T1000 (cell line): ENCODE data around the gene DECR2.
"Not testable (repeated sequence)": the region's sequence is repeated elsewhere in the genome, so short reads cannot be mapped to it uniquely, and the experiment has no call there.

Experiments
- DNase-seq: peaks from one replicate; lab custom pipeline; 2025; ENCODE audit warnings: mixed read lengths; lab: John Stamatoyannopoulos, UW

The DECR2 gene

GRCh38 chr16:401468-402348 lies at the start of gene DECR2:
Gene DECR2 (plus strand): TSS chr16:401885. CDS start chr16:401964, 79 bp downstream.
- peak; percentile 96 for DNase-seq

DNA sequence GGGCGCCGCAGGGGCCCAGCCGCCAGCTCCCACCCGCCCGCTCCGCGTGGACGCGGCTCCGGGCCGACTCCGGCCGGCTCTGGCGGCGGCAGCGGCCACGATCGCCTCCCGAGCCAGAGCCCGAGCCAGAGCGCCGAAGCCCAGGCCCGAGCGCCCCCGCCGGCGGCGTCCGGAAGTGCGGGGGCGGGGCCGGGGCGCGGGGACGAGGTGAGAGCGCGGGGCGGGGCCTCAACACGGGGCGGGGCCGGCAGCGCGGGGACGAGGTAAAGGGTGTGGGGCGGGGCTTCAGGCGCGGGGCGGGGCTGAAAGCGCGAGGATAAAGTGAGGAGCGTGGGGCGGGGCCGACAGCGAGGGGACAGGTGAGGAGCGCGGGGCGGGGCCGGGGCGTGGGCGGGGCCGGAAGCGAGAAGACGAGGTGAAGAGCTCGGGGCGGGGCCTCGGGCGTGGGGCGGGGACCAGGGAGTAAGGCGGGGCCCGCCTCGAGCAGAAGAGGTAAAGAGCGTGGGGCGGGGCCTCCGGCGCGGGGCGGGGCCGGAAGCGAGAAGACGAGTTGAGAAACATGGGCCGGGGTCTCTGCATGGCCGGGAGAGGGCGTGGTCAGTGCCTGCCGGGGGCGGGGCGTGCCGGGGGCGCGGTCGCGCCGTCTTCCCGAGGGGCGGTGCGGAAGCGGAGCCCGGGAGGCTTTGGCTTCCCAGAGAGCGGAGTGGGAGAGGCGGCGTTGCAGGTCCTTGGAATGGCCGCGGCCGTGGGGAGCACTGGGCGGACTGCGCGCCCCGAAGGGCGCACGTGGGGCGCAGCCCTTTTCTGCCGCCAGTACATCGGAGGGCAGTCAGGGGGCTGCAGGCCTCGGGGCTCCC lies 48.9 kb upstream of the DECR2 start, which contains the start of gene AXIN1:
AXIN1 (minus strand) TSS at position 177 of the 857 bp plus-strand sequence. CDS start 5,698 bp downstream, outside the sequence.
- DNase-seq = peak; percentile 97

- DNase-seq = no peak
Observed at GRCh38 chr16:353404-354290, 48.0 kb upstream of the DECR2 start.

DNA sequence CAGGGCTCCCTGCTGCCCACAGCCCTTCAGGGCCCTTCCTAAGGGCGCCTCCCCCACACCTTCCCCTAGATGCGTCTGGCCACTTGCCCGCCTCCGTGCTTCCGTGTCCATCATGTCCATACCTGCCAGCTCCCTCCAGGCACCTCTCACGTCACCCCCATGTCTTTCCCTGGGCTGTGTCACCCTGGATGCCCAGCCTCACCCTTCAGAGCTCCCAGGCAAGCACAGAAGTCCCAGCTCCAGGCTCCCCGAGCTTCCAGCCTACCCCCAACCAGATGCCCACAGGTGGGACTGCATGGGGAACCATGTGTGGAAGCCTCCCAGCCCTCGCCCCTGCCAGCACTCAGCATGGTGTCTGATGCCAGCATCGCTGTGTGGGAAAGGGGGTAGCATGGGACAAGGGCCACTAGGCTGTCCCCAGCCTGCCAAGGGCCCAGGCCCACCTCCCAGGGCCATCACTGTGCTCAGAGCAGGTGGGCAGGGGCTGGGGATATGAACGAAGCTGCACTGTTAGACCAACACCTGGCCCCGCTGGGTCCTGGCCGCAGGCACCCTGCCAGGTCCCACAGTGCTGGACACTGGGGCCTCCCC lies 47.3 kb upstream of the DECR2 start:
- no peak for DNase-seq

- DNase-seq = no peak
Observed at GRCh38 chr16:354971-355461, 46.7 kb upstream of the DECR2 start.

- DNase-seq = no peak
Observed at GRCh38 chr16:356741-357140, 44.9 kb upstream of the DECR2 start.

DNA sequence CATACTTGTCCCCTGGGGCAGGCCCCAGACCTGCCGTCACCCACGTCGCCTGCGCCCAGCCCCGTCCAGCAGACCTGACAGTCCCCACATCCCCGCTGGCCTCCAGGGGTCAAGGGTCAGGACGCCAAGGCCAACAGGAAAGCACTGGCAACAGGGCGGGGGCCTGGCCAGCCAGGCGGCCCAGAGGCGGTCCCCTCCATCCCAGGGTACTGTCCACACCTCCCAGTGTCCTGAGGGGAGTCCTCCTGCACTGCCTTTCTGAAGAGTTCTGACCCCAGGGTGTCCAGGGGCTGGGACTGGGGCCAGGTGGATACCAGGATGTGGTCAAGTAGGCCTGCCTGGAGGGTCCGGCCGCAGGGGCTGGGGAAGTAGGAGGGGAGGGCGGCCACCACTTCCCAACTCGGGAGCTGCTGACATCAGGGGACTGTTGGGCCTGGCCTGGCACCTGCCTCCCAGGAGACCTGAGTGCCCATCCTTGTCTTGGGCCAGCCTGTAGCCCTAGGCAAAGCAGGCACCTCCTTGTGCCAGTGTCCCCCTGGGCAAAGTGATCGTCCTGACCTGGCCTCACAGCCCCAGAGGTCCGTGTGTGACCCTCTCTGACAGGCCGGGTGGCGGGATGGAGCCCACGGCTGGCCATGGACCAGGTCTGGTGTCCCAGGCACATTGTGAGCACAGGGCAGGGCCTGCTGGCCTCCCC lies 42.5 kb upstream of the DECR2 start:
- DNase-seq = no peak

GRCh38 chr16:359871-360697 lies 41.6 kb upstream of the DECR2 start:
- DNase-seq = no peak

DNA sequence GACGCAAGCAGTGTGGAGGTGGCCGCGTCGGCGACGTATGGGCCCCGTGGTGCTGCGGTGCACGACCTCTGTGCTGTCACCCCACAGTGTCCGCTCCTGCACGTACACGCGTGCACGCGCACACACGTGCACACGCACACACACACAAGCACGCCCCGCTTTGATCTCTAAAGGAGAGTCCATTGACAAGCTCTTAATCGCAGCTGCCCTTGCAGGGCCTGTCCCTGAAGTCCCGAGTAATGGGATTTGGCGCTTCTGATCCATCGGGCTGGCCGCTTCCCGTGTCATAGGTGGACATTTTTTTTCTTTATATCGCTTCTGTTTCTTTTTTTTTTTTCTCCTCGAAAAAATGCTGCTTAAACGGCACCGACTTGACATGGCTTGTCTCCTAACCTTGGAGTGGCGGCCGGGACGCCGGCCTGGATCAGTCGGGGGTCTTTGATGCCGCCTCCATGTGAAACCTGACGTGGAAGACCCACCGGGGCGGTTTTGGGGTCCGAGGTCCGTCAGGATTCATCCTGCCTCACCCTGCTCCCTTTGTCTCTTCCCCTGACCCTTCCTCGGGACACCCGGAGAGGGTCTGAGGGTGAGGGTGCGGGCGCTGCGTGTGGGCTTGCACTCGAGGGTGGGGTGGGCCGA lies 40.9 kb upstream of the DECR2 start:
- no peak for DNase-seq

- no peak for DNase-seq
Observed at GRCh38 chr16:361341-361871, 40.3 kb upstream of the DECR2 start.

- peak; percentile 36 for DNase-seq
Observed at GRCh38 chr16:361872-362701, 39.6 kb upstream of the DECR2 start.

- not testable (repeated sequence) for DNase-seq
Observed at GRCh38 chr16:362702-362999, 39.0 kb upstream of the DECR2 start.

GRCh38 chr16:363110-363765 lies 38.4 kb upstream of the DECR2 start:
- no peak for DNase-seq

GRCh38 chr16:363766-364490 lies 37.8 kb upstream of the DECR2 start:
- DNase-seq = no peak

DNA sequence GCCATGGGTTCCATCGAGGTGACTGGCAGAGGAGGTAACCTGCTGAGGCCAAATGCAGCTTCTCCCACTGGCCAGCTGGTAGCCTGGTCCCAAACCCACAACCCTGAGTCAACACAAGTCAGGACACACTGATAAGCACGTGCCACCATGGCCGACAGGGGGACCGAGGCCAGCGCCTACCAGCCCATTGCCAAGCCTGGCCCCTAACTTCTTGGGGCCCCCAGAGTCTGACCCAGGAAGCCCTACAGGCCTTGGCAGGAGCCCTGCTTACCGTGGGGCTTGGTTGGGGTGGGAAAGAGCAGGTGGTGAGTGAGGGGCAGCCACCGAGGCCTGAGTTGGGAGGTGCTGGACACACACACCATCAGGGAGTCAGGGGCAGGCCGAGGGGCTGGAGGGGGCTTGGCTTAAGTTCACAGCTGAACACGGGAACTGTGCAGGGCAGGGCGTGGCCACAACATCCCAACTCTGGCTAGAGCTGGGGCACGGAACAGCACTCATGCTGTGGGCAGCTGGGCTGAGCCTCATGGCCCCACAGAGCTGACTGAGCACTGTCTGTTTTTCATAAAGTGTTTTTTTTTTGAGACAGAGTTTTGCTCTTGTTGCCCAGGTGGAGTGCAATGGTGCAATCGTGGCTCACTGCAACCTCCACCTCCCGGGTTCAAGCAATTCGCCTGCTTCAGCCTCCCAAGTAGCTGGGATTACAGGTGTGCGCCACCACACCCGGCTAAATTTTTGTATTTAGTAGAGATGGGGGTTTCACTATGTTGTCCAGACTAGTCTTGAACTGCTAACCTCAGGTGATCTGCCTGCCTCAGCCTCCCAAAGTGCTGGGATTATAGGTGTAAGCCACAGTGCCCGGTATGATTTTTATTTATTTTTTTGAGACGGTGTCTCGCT lies 36.8 kb upstream of the DECR2 start:
- DNase-seq = no peak

DNA sequence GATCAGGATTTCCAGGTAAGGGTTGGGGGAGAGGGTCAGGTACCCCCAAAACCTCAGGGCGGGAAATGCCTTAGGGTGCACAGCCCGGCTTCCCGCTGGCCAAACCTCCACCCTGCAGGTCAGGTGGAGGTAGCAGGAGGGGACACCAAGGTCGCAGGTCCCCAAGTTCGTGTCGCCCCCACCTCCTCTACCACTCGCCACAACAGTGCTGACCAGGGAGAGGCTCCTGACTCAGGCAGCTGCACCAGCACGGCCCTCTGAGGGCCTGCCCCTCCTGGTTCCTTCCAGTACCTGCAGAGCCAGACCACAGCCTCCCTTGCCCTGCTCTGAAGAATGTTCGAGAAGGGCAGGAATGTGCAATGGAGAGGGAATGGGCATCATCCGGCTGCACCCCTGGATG lies 35.2 kb upstream of the DECR2 start:
- no peak for DNase-seq
